K562 (cell line): ENCODE measurements around the gene TRDMT1. TPM values are rescaled to one million over a fixed set of nuclear protein-coding genes. Genes with fewer than 3 reads are reported as not detected.

Experiments
- ATAC-seq: fragments of 200-7000 bp; cut with Tn5 transposase; 3 replicates; pipeline ENCODE4 v1.9.1; 2020; ENCODE audit warnings: moderate library complexity
- BruUV-seq: library from RNA; stranded (reverse); fragments of 400-500 nt; replicated peaks from 2 replicates; lab custom pipeline; 2021; lab: Mats Ljungman, UMichigan
- CTCF ChIA-PET: fragments of 300-600 bp; formaldehyde crosslinking; extraction: SDS; loops from one replicate; lab custom pipeline; 2021; ENCODE audit warnings: low intra/inter-chr PET ratio; lab: Yijun Ruan, JAX
- POLR2A ChIA-PET: fragments of 300-600, 350-650 bp; sonication (Branson Sonifier 250); formaldehyde crosslinking; extraction: SDS; loops from one replicate; lab custom pipeline; 2021; ENCODE audit warnings: antibody characterized with exemption, inconsistent platforms; lab: Yijun Ruan, JAX
- DNase-seq, 4 experiments: peaks; one replicate each; pipeline versions ENCODE4 v3.0.0 to v3.0.0-alpha.2; 2011 to 2018; ENCODE audit warnings: low spot score in 3 of 4, mixed read lengths in 3 of 4; ENCODE audit errors: extremely low read depth in 1 of 4
- FAIRE-seq: peaks from 2 replicates; lab custom pipeline; 2011; peaks lifted over from hg19 to GRCh38; lab: Jason Lieb, UNC
- H2AFZ ChIP-seq: 2 replicates; pipeline ENCODE4 v1.6.0; 2011; ENCODE audit warnings: low read depth, low read length, control low read depth, inconsistent platforms
- H3K27ac ChIP-seq: fragments of 200-600 bp; 3 replicates; pipeline ENCODE4 v1.8.0; 2011; ENCODE audit warnings: low read depth, mild to moderate bottlenecking, control low read depth, inconsistent platforms, low read length, moderate library complexity, mixed read lengths; ENCODE audit errors: extremely low read depth
- H3K27me3 ChIP-seq, 2 experiments: fragments of 300-600 bp in 1 of 2; 2 replicates in 1 of 2; 3 replicates in 1 of 2; pipeline versions ENCODE4 v1.6.0 to v1.8.0; 2011; ENCODE audit warnings: inconsistent platforms in 2 of 2, low read length in 2 of 2, mild to moderate bottlenecking in 1 of 2, mixed read lengths in 1 of 2, moderate library complexity in 1 of 2; ENCODE audit not compliant: control insufficient read depth in 2 of 2, insufficient read depth in 2 of 2
- H3K36me3 ChIP-seq: fragments of 300-600 bp; 3 replicates; pipeline ENCODE4 v1.8.0; 2011; ENCODE audit warnings: mild to moderate bottlenecking, low read length, inconsistent platforms; ENCODE audit not compliant: control insufficient read depth, insufficient read depth
- H3K4me1 ChIP-seq, 2 experiments: fragments of 200-600 bp in 1 of 2; replicated peaks in 1 of 2; 2 replicates in 1 of 2; 3 replicates in 1 of 2; pipeline versions ENCODE4 v1.5.1 to v1.8.0; 2011; ENCODE audit warnings: inconsistent platforms in 2 of 2, low read length in 2 of 2, mild to moderate bottlenecking in 1 of 2, mixed read lengths in 1 of 2, moderate library complexity in 1 of 2; ENCODE audit not compliant: control insufficient read depth in 2 of 2, insufficient read depth in 2 of 2
- H3K4me2 ChIP-seq: 2 replicates; pipeline ENCODE4 v1.6.1; 2011; ENCODE audit warnings: low read length, control low read depth, inconsistent platforms, mixed read lengths; ENCODE audit not compliant: insufficient read depth
- H3K4me3 ChIP-seq: fragments of 200-600 bp; sonication (generic), shearing (Covaris generic); 2 replicates; pipeline ENCODE4 v1.5.1; 2016; ENCODE audit warnings: control low read depth, inconsistent platforms
- H3K79me2 ChIP-seq: fragments of 200-600 bp; 3 replicates; pipeline ENCODE4 v1.8.0; 2011; ENCODE audit warnings: low read length, inconsistent platforms; ENCODE audit not compliant: control insufficient read depth, insufficient read depth
- H3K9ac ChIP-seq, 2 experiments: 2 replicates each; pipeline versions ENCODE4 v1.6.0 to v1.6.1; 2011; ENCODE audit warnings: low read depth in 2 of 2, low read length in 2 of 2, control low read depth in 1 of 2, inconsistent platforms in 1 of 2, mild to moderate bottlenecking in 1 of 2, mixed read lengths in 1 of 2; ENCODE audit not compliant: insufficient read depth in 1 of 2
- H3K9me1 ChIP-seq: one replicate; pipeline ENCODE4 v1.6.0; 2011; ENCODE audit warnings: inconsistent platforms, mild to moderate bottlenecking, low read length, moderate library complexity; ENCODE audit not compliant: control insufficient read depth, insufficient read depth
- H3K9me3 ChIP-seq: replicated peaks from 2 replicates; pipeline ENCODE4 v1.5.1; 2011; ENCODE audit warnings: low read depth, low read length, inconsistent platforms; ENCODE audit not compliant: control insufficient read depth, insufficient read depth
- H4K20me1 ChIP-seq: replicated peaks from 2 replicates; pipeline ENCODE4 v1.6.1; 2011; ENCODE audit warnings: low read length, inconsistent platforms, mixed read lengths; ENCODE audit not compliant: control insufficient read depth, insufficient read depth
- BHLHE40 ChIP-seq: IDR thresholded peaks from 2 replicates; pipeline ENCODE4 v1.6.1; 2011; ENCODE audit warnings: low read length, improper control_type of control experiment
- CBFA2T3 ChIP-seq: fragments of 450-650 bp; IDR thresholded peaks from 2 replicates; pipeline ENCODE4 v1.6.1; 2017
- CXXC5 ChIP-seq: fragments of 250-450 bp; sonication (Bioruptor Pico); IDR thresholded peaks from 2 replicates; pipeline ENCODE4 v1.8.0; 2022; ENCODE audit warnings: inconsistent platforms, mild to moderate bottlenecking, moderate library complexity
- DLX4 ChIP-seq: fragments of 250-450 bp; sonication (Bioruptor Pico); IDR thresholded peaks from 2 replicates; pipeline ENCODE4 v1.6.1; 2021; ENCODE audit warnings: mild to moderate bottlenecking
- FOXK1 ChIP-seq: sonication (generic); formaldehyde crosslinking; IDR thresholded peaks from 2 replicates; pipeline ENCODE4 v1.8.0; 2022; ENCODE audit warnings: missing genetic modification reagents, mild to moderate bottlenecking, borderline replicate concordance
- HBP1 ChIP-seq: fragments of 450-650 bp; formaldehyde crosslinking; IDR thresholded peaks from 2 replicates; pipeline ENCODE4 v1.4.0; 2022; ENCODE audit warnings: missing genetic modification characterization
- KAT7 ChIP-seq: sonication (generic); formaldehyde crosslinking; IDR thresholded peaks from 2 replicates; pipeline ENCODE4 v1.8.0; 2022; ENCODE audit warnings: missing genetic modification reagents, mild to moderate bottlenecking, borderline replicate concordance
- KAT8 ChIP-seq: fragments of 450-650 bp; IDR thresholded peaks from 2 replicates; pipeline ENCODE4 v1.6.1; 2016; ENCODE audit warnings: low read depth, mild to moderate bottlenecking
- KLF16 ChIP-seq: IDR thresholded peaks from 2 replicates; pipeline ENCODE4 v1.6.1; 2016; ENCODE audit warnings: antibody characterized with exemption
- LEF1 ChIP-seq: fragments of 450-650 bp; IDR thresholded peaks from 2 replicates; pipeline ENCODE4 v1.6.1; 2016; ENCODE audit warnings: mild to moderate bottlenecking
- MED1 ChIP-seq: sonication (generic); formaldehyde crosslinking; IDR thresholded peaks from 2 replicates; pipeline ENCODE4 v1.8.1; 2023; ENCODE audit warnings: missing genetic modification reagents, borderline replicate concordance
- MLLT1 ChIP-seq, 2 experiments: fragments of 450-650 bp; IDR thresholded peaks; 2 replicates each; pipeline ENCODE4 v1.6.1; 2016
- PTRF ChIP-seq: fragments of 450-650 bp; IDR thresholded peaks from 2 replicates; pipeline ENCODE4 v1.6.1; 2016; ENCODE audit warnings: mild to moderate bottlenecking, missing genetic modification characterization, missing compliant biosample characterization
- SIN3A ChIP-seq, 2 experiments: fragments of 150-350 bp in 1 of 2; IDR thresholded peaks; 2 replicates each; pipeline ENCODE4 v1.6.1; 2011 to 2016; ENCODE audit warnings: borderline replicate concordance in 2 of 2, low read depth in 2 of 2, low read length in 2 of 2, mild to moderate bottlenecking in 2 of 2, moderate library complexity in 2 of 2; ENCODE audit not compliant: control insufficient read depth in 1 of 2
- SMARCA4 ChIP-seq: fragments of 450-650 bp; IDR thresholded peaks from 2 replicates; pipeline ENCODE4 v1.6.1; 2016
- SOX6 ChIP-seq: fragments of 450-650 bp; IDR thresholded peaks from 2 replicates; pipeline ENCODE4 v1.6.1; 2014; ENCODE audit warnings: mild to moderate bottlenecking
- THAP7 ChIP-seq: fragments of 250-450 bp; sonication (Bioruptor Pico); IDR thresholded peaks from 2 replicates; pipeline ENCODE4 v1.5.0; 2021
- ZEB2 ChIP-seq: fragments of 450-650 bp; IDR thresholded peaks from 2 replicates; pipeline ENCODE4 v1.6.1; 2016
- ZNF24 ChIP-seq: fragments of 450-650 bp; IDR thresholded peaks from 2 replicates; pipeline ENCODE4 v1.6.1; 2016
- ZNF384 ChIP-seq: IDR thresholded peaks from 2 replicates; pipeline ENCODE4 v1.6.1; 2012; ENCODE audit warnings: low read depth, low read length, improper control_type of control experiment
- in situ Hi-C: fragments of 300-500 bp; cut with MboI; formaldehyde crosslinking; loops from 4 replicates; pipeline ENCODE4 v1.15.0; 2018; ENCODE audit warnings: inconsistent platforms, mixed read lengths
- intact Hi-C: fragments of 100-400 bp; cut with micrococcal nuclease; formaldehyde crosslinking; loops from 2 replicates; pipeline ENCODE4 v1.14.2; 2022
- polyA plus RNA-seq, 8 experiments: library from polyadenylated mRNA; depleted of rRNA in 4 of 8; stranded (reverse) in 5 of 8; unstranded in 3 of 8; fragments of >200 nt; fragmentation: Nextera tagmentation in 2 of 8; fragmentation: Illumina TruSeq in 1 of 8; extraction: Ambion mirVana in 2 of 8; extraction: Trizol in 1 of 8; gene quantifications; 2 replicates each; pipeline versions ENCODE4 v1.2.1 to v1.2.3, GENCODE V29; 2011 to 2014; ENCODE audit warnings: inconsistent platforms in 1 of 8, missing spikeins in 1 of 8
- total RNA-seq, 7 experiments: library from RNA; depleted of rRNA in 6 of 7; stranded (reverse); fragments of >200 nt in 6 of 7; fragmentation: Illumina TruSeq in 2 of 7; extraction: Trizol in 2 of 7; gene quantifications; 2 replicates each; pipeline versions ENCODE4 v1.2.1 to v1.2.3, GENCODE V29; 2011 to 2021; ENCODE audit warnings: low replicate concordance in 1 of 7

TRDMT1 gene
- total and polyA plus RNA-seq, 9 of the 15 experiments (the other 6 are each of a cell fraction or from before 2014, with no cell fraction given) = 5.4 to 12.6 (median 9.3) TPM

GRCh38 chr10:17247210-17247609 lies 45.7 kb upstream of the TRDMT1 start (continued):
- peak in 1 of 2 experiments; percentile 62; a peak in 1 of 4 replicates for TF ChIP-seq MLLT1 (IDR thresholded peaks at IDR 0.05)
- peak; percentile 95 for TF ChIP-seq CBFA2T3
- peak; percentile 89 for TF ChIP-seq ZNF384
- 0 out of 2 replicates have a peak, but pooled peaks have one; percentile 26 for TF ChIP-seq BHLHE40
- TF ChIP-seq ZEB2 = peak; percentile 89
- TF ChIP-seq CXXC5 (CRISPR knock-in tag) = 0 out of 2 replicates have a peak, but pooled peaks have one; percentile 21
- TF ChIP-seq LEF1 = peak; percentile 58; the same call in 1 of the 2 replicates
- TF ChIP-seq PTRF (tag) = no peak

- no TSS peak for BruUV-seq
- H3K27me3 ChIP-seq = no peaks in the 10 kb centered on the region
- H3K36me3 ChIP-seq = no peaks in the 10 kb centered on the region
- ChIA-PET CTCF (no interaction called here), POLR2A (interaction anchor here (1.7 kb wide), 1 partner anchor 10 kb away, joined by 5 read pairs; no protein-coding TSS in a partner anchor)
- intact Hi-C loops = no loop called here
- DNase-seq (peak in 2 of 4 experiments; percentile 17 to 58), FAIRE-seq (peak; percentile 29), ATAC-seq (no peak)
- no peak overlapping the region for H3K4me3 ChIP-seq
- H3K4me2 ChIP-seq = peak overlapping the region; percentile 9; the same call in 1 of the 2 replicates
- H3K4me1 ChIP-seq = peaks cover 0 to 15% of the 10 kb centered on the region in 2 experiments; a peak in 3 of 5 replicates
- H3K9me3 ChIP-seq = peaks cover 20% of the 10 kb centered on the region
- no peaks in the 10 kb centered on the region for H3K79me2 ChIP-seq
- no peaks in the 10 kb centered on the region for H3K9me1 ChIP-seq
- H3K9ac ChIP-seq = no peak overlapping the region
- H2AFZ ChIP-seq = peak overlapping the region; percentile 62
- peak overlapping the region; percentile 6; the same call in 2 of the 3 replicates for H3K27ac ChIP-seq
- in situ Hi-C loops = no loop called here
- no peaks in the 10 kb centered on the region for H4K20me1 ChIP-seq
- TF ChIP-seq KAT8 (no peak), MED1 (no peak), HBP1 (CRISPR knock-in tag) (no peak), DLX4 (CRISPR knock-in tag) (no peak), FOXK1 (CRISPR knock-in tag) (no peak), ZNF24 (no peak), SMARCA4 (peak; percentile 85), KAT7 (CRISPR knock-in tag) (no peak), THAP7 (CRISPR knock-in tag) (no peak), SOX6 (peak; percentile 76), SIN3A (IDR thresholded peaks at IDR 0.05; ENCODE audit: borderline replicate concordance in 2 of 2, control insufficient read depth in 1 of 2, low read depth in 2 of 2, low read length in 2 of 2) (no peak), KLF16 (peak; percentile 77; the same call in 1 of the 2 replicates)
Measured at GRCh38 chr10:17244700-17245365, 43.4 kb upstream of the TRDMT1 start.
